ENCODE results near the gene SMIM44.

The SMIM44 gene

DNA sequence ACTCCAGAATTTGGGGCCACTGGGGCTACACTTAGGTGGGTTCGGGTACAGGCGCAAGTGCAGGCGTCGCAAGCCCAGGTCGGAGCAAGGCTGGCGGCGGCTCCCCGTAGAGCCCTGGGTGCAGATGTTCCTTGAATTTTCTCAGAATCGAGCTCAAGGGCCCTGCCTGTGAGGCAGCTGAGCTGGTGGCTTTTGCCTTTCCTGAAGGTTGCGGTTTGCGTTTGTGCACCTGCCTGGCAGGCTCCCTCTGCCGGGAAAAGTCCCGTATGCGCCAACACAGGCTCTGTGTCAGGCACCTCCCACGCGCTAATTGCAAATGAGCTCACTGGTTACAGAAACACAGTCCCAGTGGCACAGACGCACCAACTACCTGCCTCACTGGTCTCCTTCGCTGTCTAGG is 11.3 kb upstream of the SMIM44 start:
- no peak; the same call in 2 of the 3 replicates for ATAC-seq
- TF ChIP-seq BACH2 (CRISPR knock-in tag; IDR thresholded peaks at IDR 0.05; ENCODE audit: borderline replicate concordance) (no peak), CSDC2 (CRISPR knock-in tag; IDR thresholded peaks at IDR 0.05) (no peak), ARNTL (CRISPR knock-in tag; IDR thresholded peaks at IDR 0.05; ENCODE audit: borderline replicate concordance, low read depth) (no peak), ESRRG (CRISPR knock-in tag; IDR thresholded peaks at IDR 0.05) (no peak), TOX (CRISPR knock-in tag; IDR thresholded peaks at IDR 0.05; ENCODE audit: borderline replicate concordance) (no peak), SNAI2 (CRISPR knock-in tag; IDR thresholded peaks at IDR 0.05) (no peak), ZFP3 (CRISPR knock-in tag; IDR thresholded peaks at IDR 0.05) (no peak), ZNF565 (CRISPR knock-in tag; conservative IDR thresholded peaks at IDR 0.05; ENCODE audit: low read depth) (no peak), OSR1 (CRISPR knock-in tag; IDR thresholded peaks at IDR 0.05) (no peak), ZC3H10 (CRISPR knock-in tag; IDR thresholded peaks at IDR 0.05) (no peak), ZFP30 (CRISPR knock-in tag; IDR thresholded peaks at IDR 0.05) (no peak), RARB (CRISPR knock-in tag; IDR thresholded peaks at IDR 0.05) (no peak), ISL1 (CRISPR knock-in tag; IDR thresholded peaks at IDR 0.05) (no peak), TCF4 (CRISPR knock-in tag; IDR thresholded peaks at IDR 0.05; ENCODE audit: borderline replicate concordance) (no peak), ZNF8 (CRISPR knock-in tag; IDR thresholded peaks at IDR 0.05) (no peak), ZNF70 (CRISPR knock-in tag; IDR thresholded peaks at IDR 0.05) (no peak), PPARA (CRISPR knock-in tag; IDR thresholded peaks at IDR 0.05; ENCODE audit: borderline replicate concordance) (no peak)
- TF ChIP-seq, protein P1, sequence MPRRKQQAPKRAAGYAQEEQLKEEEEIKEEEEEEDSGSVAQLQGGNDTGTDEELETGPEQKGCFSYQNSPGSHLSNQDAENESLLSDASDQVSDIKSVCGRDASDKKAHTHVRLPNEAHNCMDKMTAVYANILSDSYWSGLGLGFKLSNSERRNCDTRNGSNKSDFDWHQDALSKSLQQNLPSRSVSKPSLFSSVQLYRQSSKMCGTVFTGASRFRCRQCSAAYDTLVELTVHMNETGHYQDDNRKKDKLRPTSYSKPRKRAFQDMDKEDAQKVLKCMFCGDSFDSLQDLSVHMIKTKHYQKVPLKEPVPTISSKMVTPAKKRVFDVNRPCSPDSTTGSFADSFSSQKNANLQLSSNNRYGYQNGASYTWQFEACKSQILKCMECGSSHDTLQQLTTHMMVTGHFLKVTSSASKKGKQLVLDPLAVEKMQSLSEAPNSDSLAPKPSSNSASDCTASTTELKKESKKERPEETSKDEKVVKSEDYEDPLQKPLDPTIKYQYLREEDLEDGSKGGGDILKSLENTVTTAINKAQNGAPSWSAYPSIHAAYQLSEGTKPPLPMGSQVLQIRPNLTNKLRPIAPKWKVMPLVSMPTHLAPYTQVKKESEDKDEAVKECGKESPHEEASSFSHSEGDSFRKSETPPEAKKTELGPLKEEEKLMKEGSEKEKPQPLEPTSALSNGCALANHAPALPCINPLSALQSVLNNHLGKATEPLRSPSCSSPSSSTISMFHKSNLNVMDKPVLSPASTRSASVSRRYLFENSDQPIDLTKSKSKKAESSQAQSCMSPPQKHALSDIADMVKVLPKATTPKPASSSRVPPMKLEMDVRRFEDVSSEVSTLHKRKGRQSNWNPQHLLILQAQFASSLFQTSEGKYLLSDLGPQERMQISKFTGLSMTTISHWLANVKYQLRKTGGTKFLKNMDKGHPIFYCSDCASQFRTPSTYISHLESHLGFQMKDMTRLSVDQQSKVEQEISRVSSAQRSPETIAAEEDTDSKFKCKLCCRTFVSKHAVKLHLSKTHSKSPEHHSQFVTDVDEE (CRISPR knock-in tag; IDR thresholded peaks at IDR 0.05), result no peak
- TF ChIP-seq, protein P2, sequence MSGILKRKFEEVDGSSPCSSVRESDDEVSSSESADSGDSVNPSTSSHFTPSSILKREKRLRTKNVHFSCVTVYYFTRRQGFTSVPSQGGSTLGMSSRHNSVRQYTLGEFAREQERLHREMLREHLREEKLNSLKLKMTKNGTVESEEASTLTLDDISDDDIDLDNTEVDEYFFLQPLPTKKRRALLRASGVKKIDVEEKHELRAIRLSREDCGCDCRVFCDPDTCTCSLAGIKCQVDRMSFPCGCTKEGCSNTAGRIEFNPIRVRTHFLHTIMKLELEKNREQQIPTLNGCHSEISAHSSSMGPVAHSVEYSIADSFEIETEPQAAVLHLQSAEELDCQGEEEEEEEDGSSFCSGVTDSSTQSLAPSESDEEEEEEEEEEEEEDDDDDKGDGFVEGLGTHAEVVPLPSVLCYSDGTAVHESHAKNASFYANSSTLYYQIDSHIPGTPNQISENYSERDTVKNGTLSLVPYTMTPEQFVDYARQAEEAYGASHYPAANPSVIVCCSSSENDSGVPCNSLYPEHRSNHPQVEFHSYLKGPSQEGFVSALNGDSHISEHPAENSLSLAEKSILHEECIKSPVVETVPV (CRISPR knock-in tag; IDR thresholded peaks at IDR 0.05), result no peak
- TF ChIP-seq, protein P3, sequence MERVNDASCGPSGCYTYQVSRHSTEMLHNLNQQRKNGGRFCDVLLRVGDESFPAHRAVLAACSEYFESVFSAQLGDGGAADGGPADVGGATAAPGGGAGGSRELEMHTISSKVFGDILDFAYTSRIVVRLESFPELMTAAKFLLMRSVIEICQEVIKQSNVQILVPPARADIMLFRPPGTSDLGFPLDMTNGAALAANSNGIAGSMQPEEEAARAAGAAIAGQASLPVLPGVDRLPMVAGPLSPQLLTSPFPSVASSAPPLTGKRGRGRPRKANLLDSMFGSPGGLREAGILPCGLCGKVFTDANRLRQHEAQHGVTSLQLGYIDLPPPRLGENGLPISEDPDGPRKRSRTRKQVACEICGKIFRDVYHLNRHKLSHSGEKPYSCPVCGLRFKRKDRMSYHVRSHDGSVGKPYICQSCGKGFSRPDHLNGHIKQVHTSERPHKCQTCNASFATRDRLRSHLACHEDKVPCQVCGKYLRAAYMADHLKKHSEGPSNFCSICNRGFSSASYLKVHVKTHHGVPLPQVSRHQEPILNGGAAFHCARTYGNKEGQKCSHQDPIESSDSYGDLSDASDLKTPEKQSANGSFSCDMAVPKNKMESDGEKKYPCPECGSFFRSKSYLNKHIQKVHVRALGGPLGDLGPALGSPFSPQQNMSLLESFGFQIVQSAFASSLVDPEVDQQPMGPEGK (CRISPR knock-in tag; IDR thresholded peaks at IDR 0.05; ENCODE audit: borderline replicate concordance), result no peak

DNA sequence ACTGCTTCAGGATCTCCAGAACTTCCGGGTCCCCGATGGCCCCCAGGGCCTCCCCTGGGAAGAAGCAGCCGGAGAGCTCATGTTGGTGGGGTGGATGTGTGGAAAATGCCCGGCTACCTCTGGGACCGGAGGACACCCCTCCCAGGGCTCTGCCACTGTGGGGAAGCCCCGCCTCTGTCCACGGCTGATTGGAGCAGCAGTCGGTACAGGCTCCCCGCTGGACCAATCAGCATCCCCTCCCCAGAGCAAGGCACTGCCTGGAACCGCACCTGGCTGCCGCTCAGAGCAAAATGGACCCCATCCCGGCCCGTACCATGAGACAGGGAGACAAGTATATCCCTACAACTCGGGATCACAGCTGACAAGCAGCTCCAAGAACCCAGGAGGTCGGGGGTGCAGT is 10.8 kb upstream of the SMIM44 start:
- no peak for TF ChIP-seq SNAI2 (CRISPR knock-in tag; IDR thresholded peaks at IDR 0.05)
- TF ChIP-seq, protein P4, sequence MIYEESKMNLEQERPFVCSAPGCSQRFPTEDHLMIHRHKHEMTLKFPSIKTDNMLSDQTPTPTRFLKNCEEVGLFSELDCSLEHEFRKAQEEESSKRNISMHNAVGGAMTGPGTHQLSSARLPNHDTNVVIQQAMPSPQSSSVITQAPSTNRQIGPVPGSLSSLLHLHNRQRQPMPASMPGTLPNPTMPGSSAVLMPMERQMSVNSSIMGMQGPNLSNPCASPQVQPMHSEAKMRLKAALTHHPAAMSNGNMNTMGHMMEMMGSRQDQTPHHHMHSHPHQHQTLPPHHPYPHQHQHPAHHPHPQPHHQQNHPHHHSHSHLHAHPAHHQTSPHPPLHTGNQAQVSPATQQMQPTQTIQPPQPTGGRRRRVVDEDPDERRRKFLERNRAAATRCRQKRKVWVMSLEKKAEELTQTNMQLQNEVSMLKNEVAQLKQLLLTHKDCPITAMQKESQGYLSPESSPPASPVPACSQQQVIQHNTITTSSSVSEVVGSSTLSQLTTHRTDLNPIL (CRISPR knock-in tag; IDR thresholded peaks at IDR 0.05; ENCODE audit: low read depth), result no peak
- no peak for TF ChIP-seq GLIS3 (CRISPR knock-in tag; IDR thresholded peaks at IDR 0.05)
- TF ChIP-seq, protein P2 (CRISPR knock-in tag; IDR thresholded peaks at IDR 0.05), result no peak
- TF ChIP-seq PPARA (CRISPR knock-in tag; IDR thresholded peaks at IDR 0.05; ENCODE audit: borderline replicate concordance), result no peak
- no peak for TF ChIP-seq ARNTL (CRISPR knock-in tag; IDR thresholded peaks at IDR 0.05; ENCODE audit: borderline replicate concordance, low read depth)
- TF ChIP-seq ZFP30 (CRISPR knock-in tag; IDR thresholded peaks at IDR 0.05), result no peak
- TF ChIP-seq, protein P1 (CRISPR knock-in tag; IDR thresholded peaks at IDR 0.05), result no peak
- no peak for TF ChIP-seq OSR1 (CRISPR knock-in tag; IDR thresholded peaks at IDR 0.05)
- TF ChIP-seq ZC3H10 (CRISPR knock-in tag; IDR thresholded peaks at IDR 0.05), result no peak
- TF ChIP-seq ZNF70 (CRISPR knock-in tag; IDR thresholded peaks at IDR 0.05), result no peak
- TF ChIP-seq, protein P5, sequence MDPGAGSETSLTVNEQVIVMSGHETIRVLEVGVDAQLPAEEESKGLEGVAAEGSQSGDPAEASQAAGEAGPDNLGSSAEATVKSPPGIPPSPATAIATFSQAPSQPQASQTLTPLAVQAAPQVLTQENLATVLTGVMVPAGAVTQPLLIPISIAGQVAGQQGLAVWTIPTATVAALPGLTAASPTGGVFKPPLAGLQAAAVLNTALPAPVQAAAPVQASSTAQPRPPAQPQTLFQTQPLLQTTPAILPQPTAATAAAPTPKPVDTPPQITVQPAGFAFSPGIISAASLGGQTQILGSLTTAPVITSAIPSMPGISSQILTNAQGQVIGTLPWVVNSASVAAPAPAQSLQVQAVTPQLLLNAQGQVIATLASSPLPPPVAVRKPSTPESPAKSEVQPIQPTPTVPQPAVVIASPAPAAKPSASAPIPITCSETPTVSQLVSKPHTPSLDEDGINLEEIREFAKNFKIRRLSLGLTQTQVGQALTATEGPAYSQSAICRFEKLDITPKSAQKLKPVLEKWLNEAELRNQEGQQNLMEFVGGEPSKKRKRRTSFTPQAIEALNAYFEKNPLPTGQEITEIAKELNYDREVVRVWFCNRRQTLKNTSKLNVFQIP (CRISPR knock-in tag; IDR thresholded peaks at IDR 0.05; ENCODE audit: borderline replicate concordance, low read depth), result no peak
- no peak for TF ChIP-seq ZFP3 (CRISPR knock-in tag; IDR thresholded peaks at IDR 0.05)
- peak; percentile 84 for ATAC-seq

Data from SK-N-SH treated with all-trans-retinoic acid at 6 μM for 48 hours (cell line).